Kidney epithelial cell (primary cell): ENCODE data around the gene EFCAB6. TPM values are rescaled to one million over a fixed set of nuclear protein-coding genes. Genes with fewer than 3 reads are reported as not detected.

Experiments
- DNase-seq: peaks from one replicate; pipeline ENCODE4 v3.0.0-alpha.2; 2010; ENCODE audit warnings: low read depth
- H3K27me3 ChIP-seq: 2 replicates; pipeline ENCODE4 v1.6.0; 2011; ENCODE audit warnings: low read length; ENCODE audit not compliant: control insufficient read depth, insufficient read depth
- H3K36me3 ChIP-seq: 2 replicates; pipeline ENCODE4 v1.5.1; 2011; ENCODE audit warnings: low read length; ENCODE audit not compliant: control insufficient read depth, insufficient read depth
- H3K4me3 ChIP-seq: 2 replicates; pipeline ENCODE4 v1.5.1; 2011; ENCODE audit warnings: low read depth, mild to moderate bottlenecking, control low read depth, low read length
- total RNA-seq: library from RNA; depleted of rRNA; stranded (reverse); fragments of >200 nt; gene quantifications from 2 replicates; pipeline ENCODE4 v1.2.3, GENCODE V29; 2015
- TF ChIP-seq, protein P1 (sequence below): IDR thresholded peaks from 2 replicates; pipeline ENCODE4 v1.5.1; 2011; ENCODE audit warnings: mild to moderate bottlenecking, moderate library complexity, low read length, control low read depth, inconsistent platforms; ENCODE audit not compliant: insufficient read depth, poor library complexity, severe bottlenecking

Gene EFCAB6
- total RNA-seq, 1 donor from 2014 or later, result 2.3 TPM

- Histone ChIP-seq H3K36me3 (no peaks in the 10 kb centered on the region), H3K4me3 (no peak overlapping the region), H3K27me3 (no peaks in the 10 kb centered on the region)
- no peak for DNase-seq
- TF ChIP-seq, protein P1, sequence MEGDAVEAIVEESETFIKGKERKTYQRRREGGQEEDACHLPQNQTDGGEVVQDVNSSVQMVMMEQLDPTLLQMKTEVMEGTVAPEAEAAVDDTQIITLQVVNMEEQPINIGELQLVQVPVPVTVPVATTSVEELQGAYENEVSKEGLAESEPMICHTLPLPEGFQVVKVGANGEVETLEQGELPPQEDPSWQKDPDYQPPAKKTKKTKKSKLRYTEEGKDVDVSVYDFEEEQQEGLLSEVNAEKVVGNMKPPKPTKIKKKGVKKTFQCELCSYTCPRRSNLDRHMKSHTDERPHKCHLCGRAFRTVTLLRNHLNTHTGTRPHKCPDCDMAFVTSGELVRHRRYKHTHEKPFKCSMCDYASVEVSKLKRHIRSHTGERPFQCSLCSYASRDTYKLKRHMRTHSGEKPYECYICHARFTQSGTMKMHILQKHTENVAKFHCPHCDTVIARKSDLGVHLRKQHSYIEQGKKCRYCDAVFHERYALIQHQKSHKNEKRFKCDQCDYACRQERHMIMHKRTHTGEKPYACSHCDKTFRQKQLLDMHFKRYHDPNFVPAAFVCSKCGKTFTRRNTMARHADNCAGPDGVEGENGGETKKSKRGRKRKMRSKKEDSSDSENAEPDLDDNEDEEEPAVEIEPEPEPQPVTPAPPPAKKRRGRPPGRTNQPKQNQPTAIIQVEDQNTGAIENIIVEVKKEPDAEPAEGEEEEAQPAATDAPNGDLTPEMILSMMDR, result no peak
Measured at GRCh38 chr22:43555561-43556515, 256.3 kb downstream of the EFCAB6 start.

DNA sequence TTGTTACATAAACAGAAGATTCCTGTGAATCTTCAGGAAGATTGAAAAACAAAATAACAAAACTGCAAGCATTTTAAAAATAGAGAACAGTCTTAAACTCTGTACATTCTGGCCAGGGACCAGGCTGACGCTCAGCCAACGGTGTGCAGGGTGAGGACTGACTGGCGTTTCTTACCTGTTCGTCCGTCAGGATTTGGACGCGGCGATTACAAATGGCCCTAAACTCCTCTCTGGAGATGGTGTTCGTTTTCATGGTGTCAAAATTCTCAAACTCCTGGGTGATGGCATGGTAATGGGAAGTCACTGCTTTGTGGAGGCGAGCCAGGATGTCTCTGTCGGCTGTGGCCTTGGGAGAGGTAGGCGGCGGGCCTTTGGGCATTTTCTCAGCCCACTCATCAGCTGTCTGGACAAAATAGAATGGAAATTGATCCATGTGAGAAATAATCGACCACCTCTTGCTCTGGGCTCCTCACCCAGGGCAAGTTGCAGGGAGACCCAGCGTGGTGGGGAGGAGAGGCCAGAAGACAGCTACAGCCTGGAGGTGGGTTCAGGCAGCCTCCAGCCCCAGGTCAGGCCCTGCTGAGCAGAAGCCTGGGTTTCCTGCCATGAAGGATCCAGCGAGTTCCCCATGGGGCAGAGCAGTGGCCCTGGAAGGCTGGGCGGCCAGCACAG is 257.3 kb downstream of the EFCAB6 start:
- H3K4me3 ChIP-seq, result no peak overlapping the region
- TF ChIP-seq, protein P1, result no peak
- H3K36me3 ChIP-seq, result no peaks in the 10 kb centered on the region
- H3K27me3 ChIP-seq, result no peaks in the 10 kb centered on the region
- no peak for DNase-seq

DNA sequence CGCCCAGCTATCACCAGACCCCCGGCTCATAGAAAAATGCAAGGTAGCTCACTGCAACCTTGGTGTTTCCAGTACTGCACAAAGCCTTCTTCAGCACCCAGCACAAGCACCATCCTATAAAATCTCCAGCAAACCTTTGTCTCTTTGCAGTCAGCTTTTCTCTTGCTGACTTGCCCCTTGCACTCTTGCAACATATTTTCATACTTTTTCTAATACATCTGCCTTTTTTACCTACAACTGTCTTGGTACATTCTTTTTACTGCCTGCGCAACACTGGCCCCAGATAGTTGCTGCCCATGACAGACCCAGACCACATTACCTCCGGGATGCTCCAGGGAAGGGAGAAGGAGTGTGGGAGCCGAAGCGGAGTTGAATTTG is 257.9 kb downstream of the EFCAB6 start:
- no peak for DNase-seq
- Histone ChIP-seq H3K4me3 (no peak overlapping the region), H3K27me3 (no peaks in the 10 kb centered on the region), H3K36me3 (no peaks in the 10 kb centered on the region)
- TF ChIP-seq, protein P1, result no peak

DNA sequence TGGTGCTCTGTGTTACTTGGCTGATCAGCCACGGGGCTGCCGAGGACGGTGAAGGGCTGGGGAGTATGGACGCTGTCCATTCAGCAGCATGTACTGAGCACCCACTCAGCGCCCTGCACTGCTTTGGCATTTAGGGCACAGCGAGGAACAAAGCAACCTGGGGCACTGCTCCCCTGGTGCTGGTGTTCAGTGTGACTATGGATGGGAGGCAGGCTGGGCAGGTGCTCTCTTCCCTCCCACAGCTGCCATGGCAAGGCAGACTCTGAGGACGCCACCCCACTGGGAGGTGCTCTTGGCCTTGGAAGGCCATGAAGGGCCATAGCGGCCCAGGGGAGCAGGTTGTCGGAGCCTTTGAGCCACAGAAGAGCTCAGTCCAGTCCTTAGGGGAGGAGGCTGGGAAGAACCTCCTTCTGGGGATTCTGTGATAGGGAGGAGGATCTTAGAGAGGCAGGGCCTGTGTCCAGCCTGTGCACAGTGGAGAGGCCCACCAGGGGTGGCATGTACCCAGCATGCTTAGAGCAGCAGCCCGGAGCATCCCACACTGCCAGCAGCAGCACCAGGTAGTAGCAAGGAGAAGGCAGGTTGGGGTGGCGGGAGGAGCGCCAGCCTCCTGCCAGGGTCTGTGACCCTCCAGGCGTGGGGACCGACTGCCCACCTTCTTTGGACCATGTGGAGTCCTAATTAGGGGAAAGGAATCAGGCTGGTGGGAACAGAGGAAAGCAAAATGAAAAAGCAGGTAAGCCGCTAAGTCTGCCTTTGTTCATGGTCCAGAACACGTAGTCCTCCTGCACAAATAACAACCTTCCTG is 258.4 kb downstream of the EFCAB6 start:
- H3K36me3 ChIP-seq, result no peaks in the 10 kb centered on the region
- no peak for DNase-seq
- TF ChIP-seq, protein P1, result no peak
- no peak overlapping the region for H3K4me3 ChIP-seq
- H3K27me3 ChIP-seq, result no peaks in the 10 kb centered on the region

GRCh38 chr22:43550672-43551071 is 261.4 kb downstream of the EFCAB6 start:
- Histone ChIP-seq H3K27me3 (no peaks in the 10 kb centered on the region), H3K4me3 (no peak overlapping the region), H3K36me3 (no peaks in the 10 kb centered on the region)
- TF ChIP-seq, protein P1, result no peak
- DNase-seq, result no peak
